AG20443 (cell line): ENCODE results near the gene DCC.

ENCODE experiments used
- DNase-seq: peaks from one replicate; pipeline ENCODE4 v3.0.0; 2012; ENCODE audit warnings: low spot score, mixed read lengths

DCC gene

GRCh38 chr18:52700116-52700515 lies 360.1 kb downstream of the DCC start:
- no peak for DNase-seq

- no peak for DNase-seq
Measured at GRCh38 chr18:52700816-52701215, 360.8 kb downstream of the DCC start.

- no peak for DNase-seq
Measured at GRCh38 chr18:52701219-52701935, 361.4 kb downstream of the DCC start.

- no peak for DNase-seq
Measured at GRCh38 chr18:52715421-52715820, 375.4 kb downstream of the DCC start.

- DNase-seq: no peak
Measured at GRCh38 chr18:52715991-52716390, 376.0 kb downstream of the DCC start.

GRCh38 chr18:52716973-52717372 lies 377.0 kb downstream of the DCC start:
- DNase-seq: no peak

GRCh38 chr18:52722904-52723303 lies 382.9 kb downstream of the DCC start:
- DNase-seq: no peak

- no peak for DNase-seq
Measured at GRCh38 chr18:52723550-52723970, 383.6 kb downstream of the DCC start.

GRCh38 chr18:52730972-52731619 lies 391.1 kb downstream of the DCC start:
- DNase-seq: no peak

GRCh38 chr18:52738946-52739345 lies 398.9 kb downstream of the DCC start:
- no peak for DNase-seq

- no peak for DNase-seq
Measured at GRCh38 chr18:52746986-52747385, 407.0 kb downstream of the DCC start.

GRCh38 chr18:52747869-52748268 lies 407.9 kb downstream of the DCC start:
- no peak for DNase-seq

- no peak for DNase-seq
Measured at GRCh38 chr18:52748343-52748742, 408.3 kb downstream of the DCC start.

GRCh38 chr18:52749542-52749941 lies 409.5 kb downstream of the DCC start:
- no peak for DNase-seq

GRCh38 chr18:52750995-52751394 lies 411.0 kb downstream of the DCC start:
- DNase-seq: no peak

- no peak for DNase-seq
Measured at GRCh38 chr18:52764316-52764715, 424.3 kb downstream of the DCC start.

GRCh38 chr18:52766002-52766545 lies 426.1 kb downstream of the DCC start:
- no peak for DNase-seq

- no peak for DNase-seq
Measured at GRCh38 chr18:52781113-52781512, 441.1 kb downstream of the DCC start.

- no peak for DNase-seq
Measured at GRCh38 chr18:52791321-52791720, 451.3 kb downstream of the DCC start.

GRCh38 chr18:52812834-52813233 lies 472.8 kb downstream of the DCC start:
- no peak for DNase-seq

GRCh38 chr18:52813635-52814416 lies 473.8 kb downstream of the DCC start:
- no peak for DNase-seq

GRCh38 chr18:52815651-52816050 lies 475.7 kb downstream of the DCC start:
- DNase-seq: no peak

GRCh38 chr18:52816121-52816520 lies 476.1 kb downstream of the DCC start:
- no peak for DNase-seq
